ENCODE results near the gene MCTP1.

Gene MCTP1

GRCh38 chr5:95081500-95081960 lies 203.4 kb downstream of the MCTP1 start:
- in situ Hi-C loops (cut with HindIII; ENCODE audit: low sequenced_read_pairs), result no loop called here
- peak; percentile 62 for DNase-seq (ENCODE audit: low read depth)
- TF ChIP-seq CTCF (IDR thresholded peaks at IDR 0.05; ENCODE audit: low read depth, low read length, missing control alignments), result no peak
- peak overlapping the region; percentile 31 for H3K4me3 ChIP-seq (ENCODE audit: low read depth, low read length)

- in situ Hi-C loops (cut with HindIII; ENCODE audit: low sequenced_read_pairs), result no loop called here
- peak overlapping the region; percentile 5 for H3K4me3 ChIP-seq (ENCODE audit: low read depth, low read length)
Observed at GRCh38 chr5:95080441-95080840, 204.5 kb downstream of the MCTP1 start.

GRCh38 chr5:95080030-95080429 lies 204.9 kb downstream of the MCTP1 start:
- in situ Hi-C loops (cut with HindIII; ENCODE audit: low sequenced_read_pairs), result no loop called here
- no peak overlapping the region for H3K4me3 ChIP-seq (ENCODE audit: low read depth, low read length)
- no peak for TF ChIP-seq CTCF (IDR thresholded peaks at IDR 0.05; ENCODE audit: low read depth, low read length, missing control alignments)
- no peak for DNase-seq (ENCODE audit: low read depth)

More at GRCh38 chr5:95080441-95080840, 204.5 kb downstream of the MCTP1 start:
- no peak for TF ChIP-seq CTCF (IDR thresholded peaks at IDR 0.05; ENCODE audit: low read depth, low read length, missing control alignments)
- DNase-seq (ENCODE audit: low read depth), result no peak

- in situ Hi-C loops (cut with HindIII; ENCODE audit: low sequenced_read_pairs), result no loop called here
- TF ChIP-seq CTCF (IDR thresholded peaks at IDR 0.05; ENCODE audit: low read depth, low read length, missing control alignments), result no peak
- no peak for DNase-seq (ENCODE audit: low read depth)
- no peak overlapping the region for H3K4me3 ChIP-seq (ENCODE audit: low read depth, low read length)
Observed at GRCh38 chr5:95078868-95079267, 206.0 kb downstream of the MCTP1 start.

- TF ChIP-seq CTCF (IDR thresholded peaks at IDR 0.05; ENCODE audit: low read depth, low read length, missing control alignments), result no peak
- H3K4me3 ChIP-seq (ENCODE audit: low read depth, low read length), result no peak overlapping the region
- in situ Hi-C loops (cut with HindIII; ENCODE audit: low sequenced_read_pairs), result no loop called here
- no peak for DNase-seq (ENCODE audit: low read depth)
Observed at GRCh38 chr5:95076395-95077185, 208.3 kb downstream of the MCTP1 start.

- no peak for TF ChIP-seq CTCF (IDR thresholded peaks at IDR 0.05; ENCODE audit: low read depth, low read length, missing control alignments)
- no peak overlapping the region for H3K4me3 ChIP-seq (ENCODE audit: low read depth, low read length)
- DNase-seq (ENCODE audit: low read depth), result no peak
- in situ Hi-C loops (cut with HindIII; ENCODE audit: low sequenced_read_pairs), result no loop called here
Observed at GRCh38 chr5:95075111-95075510, 209.8 kb downstream of the MCTP1 start.
